ENCODE measurements around the gene FAM227A.
"Not testable (repeated sequence)": the region's sequence is repeated elsewhere in the genome, so short reads cannot be mapped to it uniquely, and the experiment has no call there.

Gene FAM227A

DNA sequence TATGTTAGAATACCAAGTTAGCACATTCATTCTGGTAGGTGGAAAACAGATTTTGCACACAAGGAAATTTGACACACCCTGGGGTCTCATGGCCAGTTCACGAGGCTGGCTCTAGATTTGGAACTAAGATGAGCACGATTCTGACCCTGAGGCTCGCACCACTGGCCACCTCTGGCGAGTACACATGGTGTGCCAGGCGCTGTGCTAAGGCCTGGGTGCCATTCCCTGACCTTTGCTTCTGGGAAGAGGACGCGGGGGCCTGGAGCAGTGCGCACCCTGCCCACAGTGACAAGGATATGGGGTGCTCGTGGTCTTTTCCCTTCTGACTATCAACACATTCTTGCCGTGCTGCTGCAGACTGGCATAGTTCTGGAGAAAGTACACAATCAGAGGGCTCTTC lies 56.7 kb downstream of the FAM227A start:
- no peaks in the 10 kb centered on the region for H3K27me3 ChIP-seq (ENCODE audit: control insufficient read depth in 5 of 5, insufficient read depth in 4 of 5, low read length in 5 of 5)
- H3K4me1 ChIP-seq (ENCODE audit: control insufficient read depth in 5 of 5, insufficient read depth in 5 of 5, low read length in 5 of 5): no peaks in the 10 kb centered on the region
- H3K9ac ChIP-seq (ENCODE audit: low read length in 5 of 5): no peak overlapping the region
- H3K4me3 ChIP-seq (ENCODE audit: low read depth in 1 of 5, low read length in 5 of 5): no peak overlapping the region
- no peaks in the 10 kb centered on the region for H3K36me3 ChIP-seq (ENCODE audit: control insufficient read depth in 5 of 5, insufficient read depth in 5 of 5, low read length in 5 of 5)
- no peak overlapping the region for H3K27ac ChIP-seq (ENCODE audit: low read depth, low read length)
- no peaks in the 10 kb centered on the region for H3K9me3 ChIP-seq (ENCODE audit: control insufficient read depth in 5 of 5, low read length in 5 of 5)

DNA sequence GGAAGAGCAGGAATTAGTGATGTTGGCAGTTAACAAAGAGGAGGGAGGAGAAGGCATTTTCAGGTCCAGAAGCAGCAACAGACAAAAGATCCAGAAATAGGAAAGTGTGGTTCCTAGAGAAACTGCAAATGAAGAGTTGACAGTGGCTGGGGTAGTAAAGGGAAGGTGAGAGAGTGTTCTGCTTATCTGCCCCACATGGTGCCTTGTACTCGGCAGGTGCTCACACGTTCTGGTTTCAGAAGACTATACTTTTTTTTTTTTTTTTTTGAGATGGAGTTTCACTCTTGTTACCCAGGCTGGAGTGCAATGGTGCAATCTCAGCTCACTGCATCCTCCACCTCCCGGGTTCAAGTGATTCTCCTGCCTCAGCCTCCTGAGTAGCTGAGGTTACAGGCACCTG lies 73.3 kb downstream of the FAM227A start:
- H3K4me3 ChIP-seq (ENCODE audit: low read depth in 1 of 5, low read length in 5 of 5); H3K27me3 ChIP-seq (ENCODE audit: control insufficient read depth in 5 of 5, insufficient read depth in 4 of 5, low read length in 5 of 5); H3K36me3 ChIP-seq (ENCODE audit: control insufficient read depth in 5 of 5, insufficient read depth in 5 of 5, low read length in 5 of 5); H3K4me1 ChIP-seq (ENCODE audit: control insufficient read depth in 5 of 5, insufficient read depth in 5 of 5, low read length in 5 of 5); H3K9me3 ChIP-seq (ENCODE audit: control insufficient read depth in 5 of 5, low read length in 5 of 5); H3K27ac ChIP-seq (ENCODE audit: low read depth, low read length): not testable (repeated sequence)
- peak overlapping the region in 1 of 5 donors; percentile 46 for H3K9ac ChIP-seq (ENCODE audit: low read length in 5 of 5)

DNA sequence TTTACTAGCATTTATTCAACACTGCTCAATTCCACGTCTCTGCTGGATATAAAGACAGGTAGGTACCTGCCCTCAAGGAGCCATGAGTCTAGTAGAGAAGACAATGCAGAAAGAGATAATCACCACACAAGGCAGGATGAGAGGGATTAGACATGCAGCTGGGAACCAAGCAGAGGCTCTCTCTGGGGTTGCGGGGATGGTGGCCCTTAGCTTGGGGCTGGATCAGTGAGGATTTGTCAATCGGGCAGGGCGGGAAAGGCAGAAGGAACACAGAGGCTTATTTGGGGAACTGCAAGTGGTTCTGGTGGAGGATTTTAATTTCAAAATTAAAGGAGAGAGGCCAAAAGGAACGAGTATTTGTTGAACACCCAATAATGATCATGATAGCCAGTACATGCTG lies 77.7 kb downstream of the FAM227A start:
- Histone ChIP-seq H3K4me1 (ENCODE audit: control insufficient read depth in 5 of 5, insufficient read depth in 5 of 5, low read length in 5 of 5) (no peaks in the 10 kb centered on the region), H3K4me3 (ENCODE audit: low read depth in 1 of 5, low read length in 5 of 5) (no peak overlapping the region), H3K36me3 (ENCODE audit: control insufficient read depth in 5 of 5, insufficient read depth in 5 of 5, low read length in 5 of 5) (no peaks in the 10 kb centered on the region), H3K9me3 (ENCODE audit: control insufficient read depth in 5 of 5, low read length in 5 of 5) (no peaks in the 10 kb centered on the region), H3K9ac (ENCODE audit: low read length in 5 of 5) (no peak overlapping the region), H3K27ac (ENCODE audit: low read depth, low read length) (no peak overlapping the region), H3K27me3 (ENCODE audit: control insufficient read depth in 5 of 5, insufficient read depth in 4 of 5, low read length in 5 of 5) (peaks cover 0 to 3% (median 0%) of the 10 kb centered on the region in 5 donors)

DNA sequence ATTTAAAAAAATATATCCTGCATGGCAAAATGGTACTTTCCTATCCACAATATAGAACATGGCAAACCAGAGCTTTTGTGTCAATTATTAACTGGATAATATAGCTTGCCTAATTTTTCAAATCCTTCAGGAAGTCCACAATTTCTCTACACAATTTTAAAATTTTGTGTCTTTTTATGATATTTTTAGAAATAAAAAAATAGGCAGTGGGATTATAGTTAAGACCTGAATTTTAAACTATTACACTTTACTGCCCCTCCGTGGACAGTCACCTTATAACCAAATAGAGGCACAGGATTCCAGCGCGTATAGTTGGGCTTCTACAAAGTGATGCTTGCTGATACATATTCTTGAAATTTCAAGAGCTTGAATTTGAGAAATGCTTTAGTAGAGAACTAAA lies 84.1 kb downstream of the FAM227A start:
- H3K27ac ChIP-seq (ENCODE audit: low read depth, low read length): no peak overlapping the region
- no peaks in the 10 kb centered on the region for H3K9me3 ChIP-seq (ENCODE audit: control insufficient read depth in 5 of 5, low read length in 5 of 5)
- H3K4me3 ChIP-seq (ENCODE audit: low read depth in 1 of 5, low read length in 5 of 5): no peak overlapping the region
- H3K27me3 ChIP-seq (ENCODE audit: control insufficient read depth in 5 of 5, insufficient read depth in 4 of 5, low read length in 5 of 5): peaks cover 0 to 6% (median 0%) of the 10 kb centered on the region in 5 donors
- H3K36me3 ChIP-seq (ENCODE audit: control insufficient read depth in 5 of 5, insufficient read depth in 5 of 5, low read length in 5 of 5): no peaks in the 10 kb centered on the region
- no peak overlapping the region for H3K9ac ChIP-seq (ENCODE audit: low read length in 5 of 5)
- peaks cover 0 to 17% (median 15%) of the 10 kb centered on the region in 5 donors for H3K4me1 ChIP-seq (ENCODE audit: control insufficient read depth in 5 of 5, insufficient read depth in 5 of 5, low read length in 5 of 5)

DNA sequence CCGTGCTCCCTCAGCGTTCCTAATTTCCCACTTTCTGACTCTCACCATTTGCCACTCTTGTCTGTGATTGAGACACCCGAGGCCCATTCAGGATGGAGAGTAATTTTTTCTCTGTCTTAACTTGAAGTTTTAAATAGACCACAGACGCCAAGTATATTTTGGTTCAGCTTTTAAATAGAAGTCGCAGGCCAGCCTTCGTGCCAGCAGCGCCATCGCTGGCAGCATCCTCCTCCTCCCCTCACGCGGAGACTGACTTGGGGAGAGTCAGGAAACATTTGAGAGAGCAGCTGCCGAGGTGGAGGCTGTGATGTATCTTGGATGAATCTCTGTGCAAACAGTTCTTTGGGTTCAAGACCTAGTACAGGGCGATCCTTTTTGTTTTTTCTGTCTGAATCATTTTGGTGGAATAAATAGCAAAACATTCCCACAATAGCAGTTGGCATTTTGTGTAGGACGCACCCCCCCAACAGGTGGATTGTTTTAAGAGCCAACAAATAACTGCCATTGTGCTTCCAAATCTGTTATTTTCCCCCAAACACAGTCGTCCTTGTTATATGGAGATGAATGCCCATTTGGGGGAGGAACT lies 85.3 kb downstream of the FAM227A start:
- Histone ChIP-seq H3K4me1 (ENCODE audit: control insufficient read depth in 5 of 5, insufficient read depth in 5 of 5, low read length in 5 of 5) (peaks cover 0 to 17% (median 15%) of the 10 kb centered on the region in 5 donors), H3K36me3 (ENCODE audit: control insufficient read depth in 5 of 5, insufficient read depth in 5 of 5, low read length in 5 of 5) (no peaks in the 10 kb centered on the region), H3K27ac (ENCODE audit: low read depth, low read length) (peak overlapping the region; percentile 16), H3K9me3 (ENCODE audit: control insufficient read depth in 5 of 5, low read length in 5 of 5) (no peaks in the 10 kb centered on the region), H3K9ac (ENCODE audit: low read length in 5 of 5) (peak overlapping the region; percentile 48 to 87 (median 68)), H3K27me3 (ENCODE audit: control insufficient read depth in 5 of 5, insufficient read depth in 4 of 5, low read length in 5 of 5) (peaks cover 0 to 6% (median 0%) of the 10 kb centered on the region in 5 donors), H3K4me3 (ENCODE audit: low read depth in 1 of 5, low read length in 5 of 5) (peak overlapping the region; percentile 78 to 84 (median 80))

DNA sequence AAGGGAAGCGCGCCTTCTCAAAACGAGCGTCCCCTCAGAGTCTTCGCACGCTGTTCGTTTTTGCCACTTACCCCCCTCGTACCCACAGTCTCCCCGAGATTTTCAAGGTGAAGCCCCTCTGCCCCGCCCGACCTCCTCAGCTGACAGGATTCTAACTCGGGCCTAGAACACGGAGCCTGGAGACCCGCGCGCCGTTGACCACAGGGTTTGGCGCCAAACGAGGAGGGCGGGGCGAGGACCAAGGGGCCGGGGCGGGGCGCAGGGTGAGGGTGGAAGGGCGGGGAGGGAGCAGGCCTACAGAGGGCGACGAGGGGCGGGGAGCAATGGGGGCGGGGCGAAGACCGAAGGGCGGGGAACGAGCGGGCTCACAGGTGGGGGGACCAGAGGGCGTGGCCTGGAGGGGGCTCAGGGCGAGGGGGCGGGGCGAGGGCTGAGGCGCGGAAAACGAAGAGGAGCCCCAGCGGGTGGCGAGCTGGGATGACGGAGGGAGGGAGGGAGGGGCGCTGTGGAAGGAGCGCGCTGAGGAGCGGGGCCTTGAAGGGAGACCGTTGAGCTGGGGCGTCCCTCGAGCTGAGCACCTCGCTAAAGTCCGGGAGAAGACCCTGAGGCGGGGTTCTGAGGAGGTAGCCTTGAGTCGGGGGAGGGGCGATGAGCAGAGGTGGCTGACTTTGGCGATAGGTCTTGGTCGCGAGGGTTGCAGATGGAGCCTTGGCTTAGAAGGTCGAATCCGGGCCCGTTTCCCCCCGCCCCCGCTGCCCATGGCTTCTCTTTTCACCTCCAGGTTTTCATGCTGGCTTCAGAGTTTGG lies 86.0 kb downstream of the FAM227A start, which contains the start of gene DMC1:
Gene DMC1 (minus strand): TSS at position 212 of the 807 bp plus-strand sequence. CDS start 1,927 bp downstream, outside the sequence.
- peak within 1 kb of the TSS; percentile 16 for H3K27ac ChIP-seq (ENCODE audit: low read depth, low read length)
- H3K4me3 ChIP-seq (ENCODE audit: low read depth in 1 of 5, low read length in 5 of 5): peak within 1 kb of the TSS; percentile 78 to 91 (median 81)
- H3K9me3 ChIP-seq (ENCODE audit: control insufficient read depth in 5 of 5, low read length in 5 of 5): no peaks in the 10 kb centered on the region
- no peaks in the 10 kb centered on the region for H3K36me3 ChIP-seq (ENCODE audit: control insufficient read depth in 5 of 5, insufficient read depth in 5 of 5, low read length in 5 of 5)
- H3K27me3 ChIP-seq (ENCODE audit: control insufficient read depth in 5 of 5, insufficient read depth in 4 of 5, low read length in 5 of 5): peaks cover 0 to 6% (median 0%) of the 10 kb centered on the region in 5 donors
- H3K9ac ChIP-seq (ENCODE audit: low read length in 5 of 5): peak within 1 kb of the TSS; percentile 48 to 87 (median 74)
- peaks cover 0 to 17% (median 15%) of the 10 kb centered on the region in 5 donors for H3K4me1 ChIP-seq (ENCODE audit: control insufficient read depth in 5 of 5, insufficient read depth in 5 of 5, low read length in 5 of 5)

DNA sequence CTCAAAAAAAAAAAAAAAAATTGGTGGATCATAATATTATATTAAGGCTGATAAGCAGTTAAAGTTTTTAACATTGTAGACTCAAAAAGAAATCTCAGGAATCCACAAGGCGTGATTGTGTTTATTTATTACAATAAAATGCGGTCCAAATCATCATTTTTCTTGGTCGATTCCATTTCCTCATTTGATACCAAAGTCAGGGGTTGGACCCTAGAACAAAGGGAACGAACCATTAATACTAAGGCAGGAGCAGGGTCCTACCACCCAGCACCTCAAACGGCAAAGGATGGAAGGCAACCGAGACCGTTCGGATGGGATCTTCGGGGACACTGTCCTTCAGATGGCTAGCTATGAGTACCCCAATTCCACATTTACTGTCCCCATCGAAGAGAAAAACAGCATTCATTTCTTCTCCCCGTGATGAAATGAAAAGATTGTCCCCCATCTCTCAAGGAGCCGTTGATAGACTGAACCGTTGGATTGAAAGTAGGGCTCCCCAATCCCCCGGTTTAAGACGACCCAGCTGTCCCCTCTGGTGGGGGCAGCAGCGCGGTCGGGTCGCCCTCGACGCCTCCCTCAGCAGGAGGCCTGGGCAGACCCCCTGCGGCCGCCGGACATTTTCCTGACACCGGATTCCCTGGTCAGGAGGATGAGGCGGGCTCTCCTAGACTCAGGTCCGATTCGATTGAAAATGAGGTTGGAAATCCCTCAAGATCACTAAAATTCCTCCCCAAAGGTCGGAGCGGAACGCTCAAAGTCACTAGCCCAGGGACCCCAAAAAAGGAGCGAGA lies 86.8 kb downstream of the FAM227A start:
- Histone ChIP-seq H3K27ac (ENCODE audit: low read depth, low read length) (no peak overlapping the region), H3K27me3 (ENCODE audit: control insufficient read depth in 5 of 5, insufficient read depth in 4 of 5, low read length in 5 of 5) (peaks cover 0 to 6% (median 0%) of the 10 kb centered on the region in 5 donors), H3K9ac (ENCODE audit: low read length in 5 of 5) (peak overlapping the region in 4 of 5 donors; percentile 69 to 83 (median 78)), H3K9me3 (ENCODE audit: control insufficient read depth in 5 of 5, low read length in 5 of 5) (no peaks in the 10 kb centered on the region), H3K4me3 (ENCODE audit: low read depth in 1 of 5, low read length in 5 of 5) (peak overlapping the region; percentile 69 to 91 (median 71)), H3K4me1 (ENCODE audit: control insufficient read depth in 5 of 5, insufficient read depth in 5 of 5, low read length in 5 of 5) (peaks cover 0 to 17% (median 15%) of the 10 kb centered on the region in 5 donors), H3K36me3 (ENCODE audit: control insufficient read depth in 5 of 5, insufficient read depth in 5 of 5, low read length in 5 of 5) (no peaks in the 10 kb centered on the region)

DNA sequence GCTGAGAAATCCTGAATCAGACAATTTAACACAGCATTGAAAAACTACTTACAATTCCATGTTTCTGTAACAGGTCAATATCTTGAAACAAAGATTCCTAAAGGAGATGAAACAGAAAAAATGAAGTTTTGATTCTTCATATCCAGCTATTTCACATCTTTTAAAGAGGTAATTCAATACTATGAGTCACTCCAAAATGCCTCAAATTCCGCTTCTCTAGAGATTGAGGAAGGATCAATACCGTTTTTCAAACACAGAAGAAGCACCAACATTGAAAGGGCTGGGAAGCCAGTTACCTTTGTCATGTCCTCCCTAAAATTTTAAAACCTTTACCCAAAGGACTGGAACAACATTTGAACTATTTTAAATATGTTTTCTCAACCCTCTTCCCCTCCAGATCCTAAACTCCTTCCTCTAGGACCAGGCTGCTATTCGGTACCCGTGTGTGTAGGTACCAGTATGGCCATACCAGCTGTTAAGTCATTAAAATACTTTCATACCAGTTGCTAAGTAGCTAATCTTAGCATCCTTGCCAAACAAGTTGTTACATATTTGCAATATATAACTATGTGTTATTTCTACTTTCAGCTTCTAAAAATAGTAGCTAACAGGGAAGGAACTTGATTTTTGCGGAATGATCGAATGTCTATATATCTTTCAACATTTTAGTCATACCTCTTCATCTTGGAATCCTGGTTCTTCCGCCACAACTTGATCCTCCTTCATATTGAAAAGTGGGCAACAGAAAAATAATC lies 88.5 kb downstream of the FAM227A start:
- peaks cover 0 to 2% (median 0%) of the 10 kb centered on the region in 5 donors for H3K27me3 ChIP-seq (ENCODE audit: control insufficient read depth in 5 of 5, insufficient read depth in 4 of 5, low read length in 5 of 5)
- H3K9me3 ChIP-seq (ENCODE audit: control insufficient read depth in 5 of 5, low read length in 5 of 5): no peaks in the 10 kb centered on the region
- no peak overlapping the region for H3K27ac ChIP-seq (ENCODE audit: low read depth, low read length)
- no peak overlapping the region for H3K4me3 ChIP-seq (ENCODE audit: low read depth in 1 of 5, low read length in 5 of 5)
- peaks cover 0 to 17% (median 15%) of the 10 kb centered on the region in 5 donors for H3K4me1 ChIP-seq (ENCODE audit: control insufficient read depth in 5 of 5, insufficient read depth in 5 of 5, low read length in 5 of 5)
- no peak overlapping the region for H3K9ac ChIP-seq (ENCODE audit: low read length in 5 of 5)
- H3K36me3 ChIP-seq (ENCODE audit: control insufficient read depth in 5 of 5, insufficient read depth in 5 of 5, low read length in 5 of 5): no peaks in the 10 kb centered on the region

DNA sequence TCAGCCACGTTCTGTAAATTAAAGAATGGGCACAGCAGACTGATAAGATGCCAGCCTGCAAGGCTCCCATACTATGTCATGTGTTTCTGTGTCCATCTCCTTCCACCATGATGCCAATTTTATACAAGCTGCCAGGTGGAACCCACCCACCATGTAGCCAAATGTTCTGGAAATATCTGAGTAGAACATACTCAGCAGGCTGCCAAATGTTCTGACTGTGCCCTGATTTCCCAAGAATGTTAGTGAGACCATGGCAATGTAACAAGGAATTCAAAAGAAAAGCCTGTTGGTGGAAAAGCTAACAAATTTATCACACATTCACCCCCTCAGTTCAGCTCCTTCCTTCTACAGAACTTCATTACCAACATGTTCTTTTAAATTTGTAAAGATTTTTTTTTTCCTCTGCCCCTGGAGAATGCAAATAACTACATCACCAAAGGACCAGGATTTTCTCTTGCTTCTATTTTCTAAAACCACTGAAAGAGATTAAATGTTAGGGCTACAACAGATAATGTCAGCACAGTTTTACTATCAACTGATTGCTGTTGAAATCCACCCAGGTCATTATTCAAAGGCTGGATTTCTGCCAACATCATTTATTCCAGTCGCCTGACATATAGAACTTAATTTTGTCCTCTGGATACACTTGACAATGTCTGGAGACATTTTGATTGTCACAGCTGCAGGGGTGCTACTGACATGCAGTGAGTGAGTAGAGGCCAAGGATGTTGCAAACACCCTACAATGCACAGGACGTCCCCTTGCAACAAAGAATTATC lies 89.3 kb downstream of the FAM227A start:
- H3K27ac ChIP-seq (ENCODE audit: low read depth, low read length): no peak overlapping the region

More for the DNA sequence above, 89.3 kb downstream of the FAM227A start:
- H3K36me3 ChIP-seq (ENCODE audit: control insufficient read depth in 5 of 5, insufficient read depth in 5 of 5, low read length in 5 of 5): no peaks in the 10 kb centered on the region
- no peaks in the 10 kb centered on the region for H3K27me3 ChIP-seq (ENCODE audit: control insufficient read depth in 5 of 5, insufficient read depth in 4 of 5, low read length in 5 of 5)
- no peaks in the 10 kb centered on the region for H3K9me3 ChIP-seq (ENCODE audit: control insufficient read depth in 5 of 5, low read length in 5 of 5)
- H3K4me3 ChIP-seq (ENCODE audit: low read depth in 1 of 5, low read length in 5 of 5): no peak overlapping the region
- H3K9ac ChIP-seq (ENCODE audit: low read length in 5 of 5): no peak overlapping the region
- peaks cover 0 to 17% (median 15%) of the 10 kb centered on the region in 5 donors for H3K4me1 ChIP-seq (ENCODE audit: control insufficient read depth in 5 of 5, insufficient read depth in 5 of 5, low read length in 5 of 5)
